ENCODE data around the gene TMEM127.

TMEM127 gene

DNA sequence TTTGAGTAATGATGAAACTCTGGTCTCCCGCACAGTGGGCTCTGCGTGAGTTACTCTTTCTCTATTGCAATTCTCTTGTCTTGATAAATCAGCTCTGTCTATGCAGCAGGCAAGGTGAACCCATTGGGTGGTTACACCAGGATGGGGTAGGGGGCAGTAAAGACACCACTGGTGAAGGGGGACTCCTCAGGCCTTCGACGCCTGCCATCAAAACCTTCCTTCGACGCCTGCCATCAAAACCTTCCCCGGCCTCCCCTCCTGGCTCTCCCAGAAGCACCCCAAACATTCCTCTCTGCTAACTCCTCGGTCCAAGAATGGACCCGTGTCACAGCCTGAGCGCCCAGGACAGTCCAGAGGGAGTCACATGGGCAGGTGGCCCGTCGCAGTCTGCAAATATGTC is 52.4 kb downstream of the TMEM127 start:
- H3K4me3 ChIP-seq (ENCODE audit: control insufficient read depth, low read depth, low read length) = no peak overlapping the region
- TF ChIP-seq, protein P1, sequence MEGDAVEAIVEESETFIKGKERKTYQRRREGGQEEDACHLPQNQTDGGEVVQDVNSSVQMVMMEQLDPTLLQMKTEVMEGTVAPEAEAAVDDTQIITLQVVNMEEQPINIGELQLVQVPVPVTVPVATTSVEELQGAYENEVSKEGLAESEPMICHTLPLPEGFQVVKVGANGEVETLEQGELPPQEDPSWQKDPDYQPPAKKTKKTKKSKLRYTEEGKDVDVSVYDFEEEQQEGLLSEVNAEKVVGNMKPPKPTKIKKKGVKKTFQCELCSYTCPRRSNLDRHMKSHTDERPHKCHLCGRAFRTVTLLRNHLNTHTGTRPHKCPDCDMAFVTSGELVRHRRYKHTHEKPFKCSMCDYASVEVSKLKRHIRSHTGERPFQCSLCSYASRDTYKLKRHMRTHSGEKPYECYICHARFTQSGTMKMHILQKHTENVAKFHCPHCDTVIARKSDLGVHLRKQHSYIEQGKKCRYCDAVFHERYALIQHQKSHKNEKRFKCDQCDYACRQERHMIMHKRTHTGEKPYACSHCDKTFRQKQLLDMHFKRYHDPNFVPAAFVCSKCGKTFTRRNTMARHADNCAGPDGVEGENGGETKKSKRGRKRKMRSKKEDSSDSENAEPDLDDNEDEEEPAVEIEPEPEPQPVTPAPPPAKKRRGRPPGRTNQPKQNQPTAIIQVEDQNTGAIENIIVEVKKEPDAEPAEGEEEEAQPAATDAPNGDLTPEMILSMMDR (conservative IDR thresholded peaks at IDR 0.05; ENCODE audit: control insufficient read depth, insufficient read depth, low read depth, low read length) = no peak
- no peak for DNase-seq (ENCODE audit: low read depth)

DNA sequence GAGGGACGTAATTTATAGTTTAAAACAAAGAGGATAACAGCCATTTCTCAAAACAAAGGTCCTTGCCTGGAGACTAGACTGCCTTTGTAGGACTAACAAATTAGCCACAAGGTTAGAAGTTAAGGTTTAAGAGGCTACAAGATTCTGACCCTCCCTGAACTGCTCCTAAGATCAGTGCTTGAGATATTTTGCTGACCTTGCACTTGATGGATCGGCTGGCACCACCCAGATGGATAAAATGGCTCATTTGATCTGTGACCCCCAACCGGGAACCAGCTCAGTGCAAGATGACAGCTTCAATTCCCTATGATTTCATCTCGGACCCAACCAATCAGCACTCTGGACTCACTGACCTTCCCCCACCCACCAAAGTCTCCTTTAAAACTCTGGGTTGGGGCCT is 53.5 kb downstream of the TMEM127 start:
- TF ChIP-seq, protein P1 (conservative IDR thresholded peaks at IDR 0.05; ENCODE audit: control insufficient read depth, insufficient read depth, low read depth, low read length) = no peak
- no peak overlapping the region for H3K4me3 ChIP-seq (ENCODE audit: control insufficient read depth, low read depth, low read length)
- DNase-seq (ENCODE audit: low read depth) = no peak

DNA sequence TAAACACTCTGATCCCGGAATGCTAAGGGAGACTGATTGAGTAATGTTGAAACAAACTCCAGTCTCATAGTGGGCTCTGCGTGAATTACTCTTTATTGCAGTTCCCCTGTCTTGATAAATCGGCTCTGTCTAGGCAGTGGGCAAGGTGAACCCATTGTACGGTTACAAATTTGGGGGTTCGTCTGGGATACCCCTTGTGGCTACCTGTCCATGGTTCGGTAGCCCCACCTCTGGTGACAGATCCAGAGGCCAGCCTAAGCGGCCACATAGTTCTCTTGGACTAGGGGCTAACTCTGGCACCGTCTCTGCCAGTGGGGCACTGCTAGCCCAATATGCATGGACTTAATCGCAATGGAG is 56.1 kb downstream of the TMEM127 start:
- peak overlapping the region; percentile 91 for H3K4me3 ChIP-seq (ENCODE audit: control insufficient read depth, low read depth, low read length)
- no peak for DNase-seq (ENCODE audit: low read depth)
- TF ChIP-seq, protein P1 (conservative IDR thresholded peaks at IDR 0.05; ENCODE audit: control insufficient read depth, insufficient read depth, low read depth, low read length) = no peak

DNA sequence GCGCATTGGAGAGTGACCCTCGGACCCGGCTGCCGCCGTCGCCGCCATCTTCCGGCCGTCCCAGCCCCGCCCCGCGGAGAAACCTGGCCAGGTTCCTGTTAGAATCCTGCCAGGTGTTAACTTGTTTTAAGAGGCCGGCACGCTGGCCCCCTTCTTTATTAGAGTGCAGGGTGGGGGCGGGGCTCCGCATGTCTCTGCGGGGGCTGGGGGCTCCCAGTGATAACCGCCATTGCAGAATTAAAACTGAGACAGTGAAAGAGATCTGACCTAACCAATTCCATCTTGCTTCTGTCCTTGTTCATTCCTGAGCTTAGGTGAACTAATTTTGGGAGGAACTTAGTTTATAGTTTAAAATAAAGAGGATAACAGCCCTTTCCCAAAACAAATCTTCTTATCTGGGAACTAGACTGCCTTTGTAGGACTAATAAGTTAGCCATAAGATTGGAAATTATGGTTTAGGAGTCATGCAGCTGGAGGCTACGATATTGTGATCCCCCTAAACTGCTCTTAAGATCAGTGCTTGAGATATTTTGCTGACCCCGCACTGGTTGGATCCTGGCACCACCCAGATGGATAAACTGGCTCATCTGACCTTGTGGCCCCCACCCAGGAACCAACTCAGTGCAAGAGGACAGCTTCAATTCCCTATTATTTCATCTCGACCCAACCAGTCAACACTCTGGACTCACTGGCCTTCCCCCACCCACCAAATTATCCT is 56.6 kb downstream of the TMEM127 start:
- DNase-seq (ENCODE audit: low read depth) = no peak
- TF ChIP-seq, protein P1 (conservative IDR thresholded peaks at IDR 0.05; ENCODE audit: control insufficient read depth, insufficient read depth, low read depth, low read length) = no peak

DNA sequence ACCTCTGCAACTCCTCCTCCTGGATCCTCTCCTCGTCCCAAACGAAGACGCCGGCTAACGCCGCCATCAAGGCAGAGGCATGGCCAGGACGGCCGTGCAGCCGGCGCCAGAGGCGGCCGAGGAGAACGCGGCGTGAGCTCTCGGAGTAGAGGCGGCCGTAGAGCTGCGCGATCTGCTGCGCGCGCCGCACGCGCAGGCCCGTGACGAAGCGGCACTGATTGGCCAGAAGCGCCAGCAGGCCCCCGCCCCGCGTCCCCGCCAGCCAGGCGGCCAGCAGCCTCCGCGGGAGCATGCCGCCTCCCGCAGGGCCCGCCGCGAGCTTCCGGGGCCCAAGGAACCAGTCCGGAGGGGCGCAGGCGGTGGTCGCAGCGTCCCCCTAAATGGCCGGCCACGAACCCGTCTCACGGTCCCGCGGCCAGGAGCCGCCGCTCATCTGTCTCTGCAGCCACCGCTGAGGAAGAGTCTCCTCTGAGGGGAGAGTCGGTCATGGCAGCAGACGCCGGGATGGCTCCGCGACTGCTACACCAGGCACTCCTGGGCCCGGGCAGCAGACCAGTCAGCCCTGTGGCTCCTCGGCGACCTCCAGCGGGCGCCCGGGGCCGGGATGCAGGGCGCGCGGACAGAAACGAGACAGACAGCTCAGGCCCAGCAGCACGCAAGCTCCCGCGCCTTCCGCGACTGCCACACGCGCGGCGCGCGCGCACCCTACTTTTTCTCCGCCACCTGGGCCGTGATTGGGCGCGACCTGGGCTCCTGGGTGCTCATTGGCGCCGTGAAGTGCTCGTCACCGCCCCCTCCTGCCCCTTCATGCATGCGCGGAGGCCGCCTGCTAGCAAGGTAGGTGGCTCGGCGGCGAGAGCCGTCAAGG is 57.4 kb downstream of the TMEM127 start, which contains the start of gene STARD7:
Gene STARD7, minus strand, starts transcription at position 685 of the 868 bp plus-strand sequence. Its CDS starts 393 bp downstream, at position 292.
- TF ChIP-seq, protein P1 (conservative IDR thresholded peaks at IDR 0.05; ENCODE audit: control insufficient read depth, insufficient read depth, low read depth, low read length) = no peak
- peak; percentile 96 for DNase-seq (ENCODE audit: low read depth)
- peak within 1 kb of the TSS; percentile 91 for H3K4me3 ChIP-seq (ENCODE audit: control insufficient read depth, low read depth, low read length)

More for the DNA sequence above, 56.6 kb downstream of the TMEM127 start:
- H3K4me3 ChIP-seq (ENCODE audit: control insufficient read depth, low read depth, low read length) = peak overlapping the region; percentile 91

DNA sequence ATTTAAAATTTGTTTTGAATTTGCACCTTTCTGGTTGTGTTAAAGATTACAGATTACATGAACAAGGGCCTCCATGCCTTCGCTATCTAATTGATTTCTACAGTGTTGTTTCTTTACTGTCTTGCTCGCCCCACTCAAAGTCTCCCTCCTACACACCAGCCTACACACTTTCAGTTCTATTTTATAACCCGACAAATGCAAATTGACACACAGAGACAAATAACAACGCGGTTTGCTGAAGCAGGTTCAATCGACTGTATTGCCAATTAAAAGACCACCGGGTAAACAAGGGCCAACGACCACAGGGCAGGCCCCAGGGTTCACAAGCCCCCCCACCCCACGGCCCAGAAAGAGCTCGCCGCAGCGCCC is 58.0 kb downstream of the TMEM127 start:
- TF ChIP-seq, protein P1 (conservative IDR thresholded peaks at IDR 0.05; ENCODE audit: control insufficient read depth, insufficient read depth, low read depth, low read length) = no peak
- H3K4me3 ChIP-seq (ENCODE audit: control insufficient read depth, low read depth, low read length) = peak overlapping the region; percentile 91
- no peak for DNase-seq (ENCODE audit: low read depth)

Measured in fibroblast of mammary gland (primary cell).